Measurements from ENCODE around the gene CCM2.
"Not testable (repeated sequence)": the region's sequence is repeated elsewhere in the genome, so short reads cannot be mapped to it uniquely, and the experiment has no call there.

Gene CCM2

DNA sequence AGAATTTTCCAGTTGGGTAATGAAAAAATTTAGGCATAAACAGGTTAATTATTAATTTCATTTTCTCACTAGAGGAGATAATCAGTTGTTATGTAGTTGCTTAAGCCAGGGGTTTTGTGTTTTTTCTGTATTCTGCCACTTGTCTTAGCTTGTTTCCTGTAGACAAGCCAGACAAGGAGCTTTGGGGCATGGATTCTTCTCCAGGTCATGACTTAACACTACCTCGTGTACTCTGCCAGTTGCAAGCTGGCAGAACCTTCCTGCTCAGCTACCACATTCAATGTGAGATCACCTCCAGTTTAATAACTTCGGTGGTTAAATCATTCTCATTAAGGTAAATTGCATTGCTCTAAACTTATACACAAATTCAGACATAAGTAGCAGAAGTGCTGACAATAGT, 1.8 kb downstream of the CCM2 start:
- DNase-seq (ENCODE audit: low spot score), result no peak

DNA sequence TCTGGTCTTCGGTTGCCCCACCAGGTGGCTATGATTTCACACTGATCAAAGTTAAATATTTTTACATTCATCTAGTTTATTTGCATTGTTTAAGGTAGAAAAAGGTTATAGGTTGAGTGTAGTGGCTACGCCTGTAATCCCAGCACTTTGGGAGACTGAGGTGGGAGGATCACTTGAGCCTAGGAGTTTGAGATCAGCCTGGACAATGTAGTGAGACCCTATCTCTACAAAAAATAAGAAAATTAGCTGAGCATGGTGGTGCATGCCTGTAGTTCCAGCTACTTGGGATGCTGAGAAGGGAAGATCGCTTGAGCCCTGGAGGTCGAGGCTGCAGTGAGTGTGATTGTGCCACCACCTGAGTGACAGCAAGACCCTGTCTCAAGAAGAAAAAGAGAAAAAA, 3.8 kb downstream of the CCM2 start:
- DNase-seq (ENCODE audit: low spot score), result no peak

DNA sequence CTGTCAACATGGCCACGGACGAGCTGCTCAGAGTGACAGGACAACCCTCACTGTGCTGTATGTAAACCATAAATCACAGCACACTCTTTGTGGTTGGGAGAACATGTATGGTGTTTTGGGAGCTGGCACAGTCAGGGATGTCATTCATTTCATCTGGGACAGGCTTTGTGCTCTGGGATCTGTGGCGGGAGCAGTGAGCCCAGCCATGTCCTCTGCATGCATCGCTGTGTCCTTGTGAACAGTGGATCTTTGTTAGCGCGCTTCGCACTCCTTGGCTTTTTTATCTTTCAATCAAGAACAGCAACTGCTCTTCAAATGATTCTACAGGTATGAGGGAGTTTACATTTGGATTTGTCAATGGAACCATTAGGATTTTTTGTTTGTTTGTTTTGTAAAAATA, 7.1 kb downstream of the CCM2 start:
- DNase-seq (ENCODE audit: low spot score), result no peak

DNA sequence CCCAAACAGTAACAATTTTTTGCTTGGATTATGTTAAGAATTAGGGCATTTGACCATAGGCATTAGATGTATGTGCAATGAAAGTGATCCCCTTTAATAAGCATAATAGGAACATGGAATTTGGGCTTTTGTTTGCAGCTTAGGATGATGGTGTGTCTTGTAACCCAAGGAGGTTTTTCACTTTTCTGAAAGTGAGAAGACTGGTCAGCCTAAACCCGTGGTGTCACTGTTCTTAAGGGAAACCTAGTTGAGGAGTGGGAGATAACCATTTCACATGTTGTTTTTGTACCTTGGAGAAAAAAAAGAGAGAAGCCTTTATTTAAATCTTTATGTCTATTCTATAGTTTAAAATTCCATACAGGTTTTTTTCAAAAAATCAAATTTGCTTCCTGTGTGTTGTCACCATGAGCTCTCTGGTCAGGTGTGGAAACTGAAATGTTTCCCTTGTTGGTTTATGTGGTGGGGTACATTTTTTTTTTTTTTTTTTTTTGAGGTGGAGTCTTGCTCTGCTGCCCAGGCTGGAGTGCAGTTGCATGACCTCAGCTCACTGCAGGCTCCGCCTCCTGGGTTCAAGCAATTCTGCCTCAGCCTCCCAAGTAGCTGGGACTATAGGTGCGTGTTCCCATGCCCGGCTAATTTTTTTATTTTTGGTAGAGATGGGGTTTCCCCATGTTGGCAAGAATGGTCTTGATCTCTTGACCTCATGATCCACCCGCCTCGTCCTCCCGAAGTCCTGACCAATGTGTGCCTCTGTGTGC, 7.7 kb downstream of the CCM2 start:
- DNase-seq (ENCODE audit: low spot score), result no peak

DNA sequence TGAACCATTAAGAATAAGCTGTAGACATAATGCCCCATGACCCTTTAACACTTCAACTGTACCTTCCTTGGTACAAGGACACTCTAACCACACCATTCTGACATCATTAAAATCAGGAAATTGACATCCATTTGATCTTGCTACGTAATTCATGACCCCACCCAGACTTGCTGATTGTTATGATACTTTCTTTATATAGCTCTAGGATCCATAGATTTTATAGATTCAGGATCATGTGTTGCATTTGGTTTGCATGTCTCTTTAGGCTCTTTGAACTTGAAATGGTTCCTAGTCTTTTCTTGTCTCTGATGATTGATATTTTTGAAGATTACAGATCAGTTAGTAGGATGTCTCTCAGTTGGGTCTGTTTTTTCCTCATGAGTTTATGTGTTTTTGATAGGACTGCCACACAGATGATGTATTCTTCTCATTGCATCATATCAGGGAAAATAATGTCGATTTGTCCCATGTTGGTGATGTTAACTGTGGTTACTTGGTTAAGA, 13.5 kb downstream of the CCM2 start:
- DNase-seq (ENCODE audit: low spot score), result no peak

DNA sequence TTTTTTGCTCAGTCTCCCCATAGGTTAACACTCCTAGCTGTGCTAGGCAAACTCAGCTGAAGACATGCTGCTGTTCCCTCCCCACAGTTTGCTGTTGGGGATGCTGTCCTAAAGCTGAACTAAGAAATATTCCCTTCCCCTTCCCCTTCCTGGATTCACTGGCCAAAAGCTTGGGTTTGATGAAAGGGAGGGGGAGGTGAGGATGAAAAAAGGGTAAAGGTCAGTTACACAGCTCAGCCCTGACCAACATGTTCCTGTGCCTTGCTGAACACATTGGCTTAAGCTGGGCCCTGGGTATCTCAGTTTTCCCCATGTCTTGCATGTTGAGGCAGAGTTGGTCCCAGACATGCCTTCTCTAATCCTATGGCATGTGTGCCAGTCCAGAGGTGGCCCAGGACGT, 15.3 kb downstream of the CCM2 start:
- DNase-seq (ENCODE audit: low spot score), result no peak

DNA sequence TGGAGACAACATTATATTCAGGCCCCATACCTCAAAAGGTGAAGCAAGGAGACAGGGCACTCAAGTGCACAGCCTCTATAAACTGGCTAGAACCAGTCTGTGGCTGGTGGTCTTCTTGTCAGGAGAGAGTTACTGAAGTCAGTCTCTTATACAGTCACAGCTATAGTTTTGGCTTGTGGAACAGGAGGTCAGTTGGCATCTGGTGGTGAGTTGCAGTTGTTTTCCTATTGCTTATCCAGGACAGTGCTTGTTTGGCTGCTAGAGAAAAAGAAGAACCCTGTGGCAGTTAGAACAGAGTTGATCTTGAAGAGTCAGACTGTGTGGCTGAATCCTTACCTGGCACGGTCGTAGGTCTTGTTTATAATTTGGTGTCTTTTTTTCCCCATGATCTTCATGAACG, 17.3 kb downstream of the CCM2 start:
- DNase-seq (ENCODE audit: low spot score), result no peak

DNA sequence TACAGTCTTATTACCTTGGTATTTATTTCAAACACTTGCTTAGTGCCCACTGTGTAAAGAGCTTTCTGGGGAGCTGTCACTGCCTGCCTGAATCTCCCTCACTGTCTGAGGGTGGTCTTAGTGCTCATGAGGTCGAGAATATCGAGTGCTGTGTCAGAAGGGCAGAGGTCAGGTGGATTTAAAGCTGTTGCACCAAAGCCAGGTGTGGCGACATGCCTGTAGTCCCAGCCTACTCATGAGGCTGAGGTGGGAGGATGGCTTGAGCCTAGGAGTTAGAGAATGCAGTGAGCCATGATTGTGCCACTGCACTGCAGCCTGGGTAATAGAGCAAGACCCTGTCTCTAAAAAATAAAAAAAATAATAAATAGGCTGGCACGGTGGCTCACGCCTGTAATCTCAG, 20.9 kb downstream of the CCM2 start:
- no peak for DNase-seq (ENCODE audit: low spot score)

DNA sequence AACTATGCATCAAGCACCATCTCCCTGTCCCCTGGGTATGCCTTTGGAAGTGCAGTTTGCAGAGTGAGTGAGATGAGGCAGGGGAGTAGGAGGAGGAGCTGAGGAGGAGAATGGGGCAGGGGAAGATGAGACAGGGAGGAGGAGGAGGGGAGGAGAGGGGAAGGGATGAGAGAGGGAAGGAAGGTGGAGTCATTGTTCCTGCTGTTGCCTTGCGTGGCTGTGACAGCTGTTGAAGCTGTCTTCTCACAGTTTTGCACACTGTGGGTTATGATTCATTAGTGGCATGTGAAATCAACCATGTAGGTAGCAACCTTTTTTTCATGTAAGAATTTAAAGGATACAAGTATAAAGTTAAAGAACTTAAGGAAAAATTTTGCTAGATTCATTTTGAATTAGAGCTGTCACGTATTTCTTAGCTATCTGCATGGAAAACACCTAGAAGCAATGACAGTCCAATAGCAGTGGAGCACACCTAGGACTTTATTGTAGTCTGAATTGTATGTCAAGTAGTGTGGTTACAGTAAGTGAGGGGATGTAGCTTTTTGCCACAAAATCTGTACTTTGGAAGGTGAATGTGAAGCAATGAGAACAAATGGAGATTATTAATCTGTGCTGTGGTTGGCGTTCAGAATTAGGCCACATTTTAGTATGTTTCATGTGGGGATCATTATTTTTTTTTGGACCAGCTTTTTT, 21.7 kb downstream of the CCM2 start:
- DNase-seq (ENCODE audit: low spot score), result no peak

DNA sequence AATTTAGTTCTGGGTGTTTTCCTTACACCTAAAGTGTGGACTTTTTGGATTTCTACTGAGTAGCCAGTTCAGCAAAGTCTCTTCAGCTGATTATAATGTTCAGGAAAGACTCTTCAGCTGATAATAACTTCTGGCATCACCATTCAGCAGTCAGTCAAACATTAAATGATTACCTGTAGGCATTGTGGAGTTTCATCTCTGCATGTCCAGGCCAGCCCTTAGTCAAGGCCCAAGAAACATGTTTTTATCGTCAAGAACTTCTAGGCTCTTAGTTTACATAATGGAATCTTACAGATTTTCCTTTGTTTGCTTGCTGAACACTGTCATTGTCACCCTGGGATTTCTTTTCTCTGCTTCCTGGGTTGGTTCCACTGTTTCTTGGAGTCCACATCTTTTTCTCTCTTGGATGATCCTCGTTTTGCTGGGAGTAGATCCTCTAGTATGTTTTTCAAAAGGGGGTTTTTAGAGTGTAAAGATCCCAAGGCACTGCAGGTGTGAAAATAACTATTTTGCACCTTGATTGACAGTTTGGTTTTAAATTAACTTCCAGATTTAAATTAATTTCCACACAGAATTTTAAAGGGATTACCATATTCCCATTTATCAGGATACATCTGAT, 24.2 kb downstream of the CCM2 start:
- no peak for DNase-seq (ENCODE audit: low spot score)

DNA sequence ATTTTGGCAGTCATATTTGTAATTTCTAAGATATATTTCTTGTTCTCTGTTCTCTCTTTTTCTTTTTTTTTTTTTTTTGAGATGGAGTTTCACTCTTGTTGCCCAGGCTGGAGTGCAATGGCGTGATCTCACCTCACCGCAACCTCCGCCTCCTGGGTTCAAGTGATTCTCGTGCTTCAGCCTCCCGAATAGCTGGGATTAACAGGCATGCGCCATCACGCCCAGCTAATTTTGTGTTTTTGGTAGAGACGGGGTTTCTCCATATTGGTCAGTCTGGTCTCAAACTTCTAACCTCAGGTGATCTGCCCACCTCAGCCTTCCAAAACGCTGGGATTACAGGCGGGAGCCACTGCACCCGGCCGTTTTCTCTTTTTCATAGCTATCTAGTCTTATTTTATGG, 25.5 kb downstream of the CCM2 start:
- DNase-seq (ENCODE audit: low spot score), result not testable (repeated sequence)

DNA sequence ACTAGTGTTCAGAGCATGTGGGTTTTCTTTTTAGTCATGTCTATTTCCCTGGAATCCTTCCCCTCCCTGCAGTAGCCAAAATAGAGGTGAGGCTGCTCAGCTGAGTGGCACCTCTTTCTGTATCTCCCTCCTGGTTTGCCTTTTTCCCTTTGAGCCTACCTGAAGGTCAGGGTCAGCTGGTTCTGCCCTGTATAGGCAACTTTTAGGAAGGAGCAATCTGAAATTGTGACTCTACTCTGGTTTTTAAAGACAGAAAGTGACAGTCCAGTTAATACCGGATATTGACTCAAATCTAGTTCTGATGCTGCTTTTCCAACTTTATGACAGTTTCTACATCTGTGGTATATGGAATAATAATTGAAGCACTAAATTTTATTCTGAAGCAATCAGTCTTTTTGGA, 26.0 kb downstream of the CCM2 start:
- no peak for DNase-seq (ENCODE audit: low spot score)

DNA sequence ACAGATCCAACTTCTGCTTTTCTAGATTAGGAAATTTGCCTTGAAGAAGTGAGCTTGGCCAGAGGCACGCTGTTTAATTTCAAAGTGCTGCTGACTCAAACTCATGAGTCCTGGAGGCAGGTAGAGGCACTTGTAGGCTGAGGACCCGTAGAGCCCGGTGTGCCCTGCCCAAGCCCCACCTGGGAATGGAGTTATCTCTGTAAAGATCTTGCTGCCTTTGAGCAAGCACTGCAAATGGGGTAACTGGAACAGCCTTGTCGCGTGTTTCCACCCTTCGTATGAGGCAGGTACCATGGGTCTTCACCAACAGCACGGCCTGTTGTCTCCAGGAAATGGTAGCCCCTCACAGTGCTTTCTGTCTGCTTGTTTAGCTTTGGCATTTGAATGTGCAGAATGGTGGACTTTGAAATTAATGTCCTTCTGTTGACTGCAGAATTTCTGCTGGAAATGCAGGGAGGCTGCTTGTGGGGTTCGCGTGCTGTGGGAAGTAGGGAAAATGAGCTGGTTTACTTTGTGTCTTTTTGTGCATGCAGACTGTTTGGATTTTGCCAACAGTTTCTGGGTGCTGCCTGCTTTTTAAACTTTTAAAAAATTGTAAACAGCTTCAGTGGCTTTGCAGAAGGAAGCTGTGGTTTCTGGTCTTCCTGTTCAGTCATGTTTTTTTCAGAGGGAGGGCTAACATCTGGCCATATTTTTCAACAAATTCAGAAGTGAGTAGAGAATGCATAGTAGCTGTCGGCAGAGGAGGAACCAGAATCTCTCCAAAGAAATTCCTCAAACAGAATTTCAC, 27.2 kb downstream of the CCM2 start:
- no peak for DNase-seq (ENCODE audit: low spot score)

DNA sequence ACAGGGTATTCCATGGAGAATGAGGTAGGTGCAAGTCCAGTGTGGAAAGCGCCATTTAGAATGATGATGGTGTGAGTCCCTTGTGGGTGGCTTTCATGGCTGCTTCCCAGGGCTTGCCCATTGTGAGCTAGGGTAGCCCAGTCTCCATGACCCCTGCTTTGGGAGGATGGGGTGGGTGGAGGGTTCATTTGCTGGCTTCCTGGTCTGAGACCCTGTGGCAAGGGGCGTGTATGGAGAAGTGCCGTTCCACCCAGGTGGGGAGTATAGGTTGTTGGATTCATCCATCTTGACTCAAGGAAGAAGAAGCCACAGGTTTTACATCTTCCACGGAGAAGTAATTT, 27.7 kb downstream of the CCM2 start:
- no peak for DNase-seq (ENCODE audit: low spot score)

DNA sequence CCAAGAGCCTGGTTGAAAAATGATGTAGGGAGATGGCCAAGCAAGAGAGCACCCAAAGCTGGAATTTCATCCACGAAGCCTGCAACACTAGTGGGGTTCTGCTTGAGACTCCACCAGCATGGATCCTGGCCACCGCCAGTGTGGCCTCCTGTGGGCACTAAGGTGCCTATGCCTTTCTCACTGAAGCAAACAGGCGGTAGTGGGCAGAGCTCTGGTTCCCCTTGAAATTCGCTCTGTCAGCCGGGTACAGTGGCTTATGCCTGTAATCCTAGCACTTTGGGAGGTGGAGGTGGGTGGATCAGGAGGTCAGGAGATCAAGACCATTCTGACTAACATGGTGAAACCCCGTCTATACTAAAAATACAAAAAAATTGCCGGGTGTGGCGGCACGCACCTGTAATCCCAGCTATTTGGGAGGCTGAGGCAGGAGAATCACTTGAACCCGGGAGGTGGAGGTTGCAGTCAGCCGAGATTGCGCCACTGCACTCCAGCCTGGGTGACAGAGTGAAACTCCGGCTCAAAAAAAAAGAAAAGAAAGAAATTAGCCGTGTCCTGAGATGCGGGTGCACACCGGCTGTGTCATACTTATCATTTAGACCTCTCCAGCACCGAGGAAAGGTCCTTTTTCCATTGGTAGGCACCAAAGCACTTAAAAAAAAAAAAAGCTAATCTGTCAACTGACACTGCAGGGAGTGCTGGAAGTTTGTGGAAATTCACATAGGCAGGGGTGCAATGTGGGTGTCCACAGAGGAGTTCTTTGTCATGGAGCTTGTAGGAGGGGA, 28.3 kb downstream of the CCM2 start:
- no peak for DNase-seq (ENCODE audit: low spot score)

DNA sequence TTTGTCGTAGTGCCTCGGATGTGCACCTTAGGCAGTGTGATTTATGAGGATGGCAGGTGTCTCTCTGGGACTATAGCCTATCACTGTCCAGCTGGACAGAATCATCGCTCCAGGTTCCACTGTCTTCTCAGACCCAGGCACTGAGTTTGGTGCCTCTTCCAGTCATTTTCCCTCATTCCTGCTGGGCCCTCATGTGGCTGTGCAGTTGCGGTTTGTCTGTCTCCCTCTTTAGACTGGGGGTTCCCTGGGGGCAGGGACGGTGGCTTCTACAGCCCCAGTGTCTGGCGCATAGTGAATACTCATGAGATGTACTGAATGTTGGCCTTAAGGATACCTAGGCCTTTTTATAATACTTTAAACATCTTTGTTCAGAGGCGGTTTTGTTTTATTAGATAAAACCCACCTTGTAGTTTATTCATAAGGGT, 28.9 kb downstream of the CCM2 start:
- no peak for DNase-seq (ENCODE audit: low spot score)

DNA sequence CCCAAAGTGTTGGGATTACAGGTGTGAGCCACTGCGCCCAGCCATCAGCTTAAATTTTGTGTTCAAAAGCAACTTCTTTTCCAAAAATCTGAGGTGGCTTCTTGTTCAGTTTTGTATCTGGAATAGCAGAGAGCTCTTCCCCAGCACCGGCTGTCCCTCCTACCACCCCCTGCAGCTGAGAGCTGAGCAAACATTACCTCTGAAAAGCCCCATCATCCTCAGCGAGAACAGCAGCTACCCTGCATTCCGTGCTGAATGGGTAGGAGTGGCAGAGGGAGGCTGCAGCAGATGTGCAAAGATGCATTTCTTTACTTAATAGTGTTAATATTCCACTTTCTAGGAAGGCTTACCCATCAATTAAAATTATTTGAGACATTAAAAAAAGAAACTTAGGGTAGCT, 31.8 kb downstream of the CCM2 start:
- no peak for DNase-seq (ENCODE audit: low spot score)

DNA sequence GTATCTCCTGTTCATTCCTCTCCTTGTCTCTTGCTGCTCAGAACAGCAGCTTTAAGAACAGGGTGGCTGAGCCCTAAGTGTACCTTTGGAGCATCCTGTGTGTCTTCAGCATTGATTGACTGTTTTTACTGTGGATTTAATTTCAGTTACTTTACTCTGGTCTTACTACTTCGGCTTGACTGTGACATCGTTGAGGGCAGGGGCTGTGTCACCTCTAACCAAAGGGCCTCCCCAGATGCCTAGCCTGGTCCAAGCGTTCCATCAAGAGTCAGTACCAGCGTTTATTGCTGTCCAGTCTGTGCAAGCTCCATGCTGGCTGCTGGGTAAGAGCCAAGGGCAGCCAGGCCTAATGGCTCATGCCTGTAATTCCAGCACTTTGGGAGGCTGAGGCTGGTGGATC, 32.4 kb downstream of the CCM2 start:
- no peak for DNase-seq (ENCODE audit: low spot score)

DNA sequence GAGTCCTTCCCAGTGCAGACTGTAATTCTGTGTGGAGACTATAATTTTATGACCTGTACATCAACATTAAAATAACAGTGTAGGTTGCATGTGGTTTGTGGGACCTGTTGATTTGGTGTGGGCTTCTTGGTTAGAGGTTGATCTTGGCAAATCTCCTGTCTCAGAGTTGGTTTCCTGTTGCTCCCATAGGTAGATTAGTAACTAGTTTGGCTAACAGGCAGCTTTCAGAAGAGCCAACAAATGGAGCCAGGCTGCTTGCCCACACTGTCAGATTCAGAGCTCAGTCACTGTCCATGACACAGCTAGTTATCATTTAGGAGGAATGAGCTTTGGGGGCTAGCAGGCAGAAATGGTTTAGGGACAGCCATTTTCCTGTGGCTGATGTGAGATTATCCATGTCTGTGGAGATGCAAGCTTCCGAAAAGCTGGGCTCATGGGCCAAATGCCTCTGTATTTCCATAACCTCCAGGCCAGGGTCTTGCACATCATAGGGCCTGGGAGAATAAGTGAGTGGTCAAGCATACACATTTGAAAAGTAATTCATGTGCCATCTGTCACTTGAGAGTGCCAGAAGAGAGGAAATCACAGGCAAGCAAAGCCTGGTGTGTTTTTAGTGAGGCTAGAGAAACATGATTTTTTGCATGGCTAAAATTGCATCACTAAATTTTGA, 33.4 kb downstream of the CCM2 start:
- DNase-seq (ENCODE audit: low spot score), result no peak

DNA sequence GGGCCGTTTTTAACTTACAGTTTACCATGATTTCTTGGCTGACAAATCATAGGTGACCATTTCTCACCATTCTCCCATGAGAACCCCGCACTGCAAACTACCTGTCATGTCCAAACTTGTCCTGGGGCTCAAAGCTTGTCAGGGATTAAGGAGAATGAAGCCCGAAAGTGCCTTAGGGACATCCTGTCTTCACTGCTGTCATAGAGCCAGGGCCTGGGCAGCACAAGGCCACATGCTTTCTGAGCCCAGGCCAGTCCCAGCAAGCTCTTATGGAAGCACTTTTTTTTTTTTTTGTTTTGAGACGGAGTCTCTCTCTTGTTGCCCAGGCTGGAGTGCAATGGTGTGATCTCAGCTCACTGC, 33.9 kb downstream of the CCM2 start:
- DNase-seq (ENCODE audit: low spot score), result no peak

DNA sequence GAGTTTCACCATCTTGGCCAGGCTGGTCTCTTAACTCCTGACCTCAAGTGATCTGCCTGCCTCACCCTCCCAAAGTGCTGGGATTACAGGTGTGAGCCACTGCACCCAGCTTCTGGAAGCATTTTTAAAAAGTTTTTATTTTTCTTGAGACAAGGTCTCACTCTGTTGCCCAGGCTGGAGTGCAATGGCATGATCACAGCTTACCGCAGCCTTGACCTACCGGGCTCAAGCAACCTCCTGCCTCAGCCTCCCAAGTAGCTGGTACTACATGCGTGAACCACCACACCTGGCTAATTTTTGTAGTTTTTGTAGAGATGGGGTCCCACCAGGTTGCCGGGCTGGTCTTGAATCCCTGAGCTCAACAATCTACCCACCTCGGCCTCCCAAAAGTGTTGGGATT, 34.7 kb downstream of the CCM2 start:
- not testable (repeated sequence) for DNase-seq (ENCODE audit: low spot score)

Data from ecto neural progenitor cell (in vitro differentiated cells).